Measurements from ENCODE around the gene PCSK5. TPM values are rescaled to one million over a fixed set of nuclear protein-coding genes. Genes with fewer than 3 reads are reported as not detected.

Gene PCSK5
- total RNA-seq, 1 experiment from 2014 or later: 33.8 TPM

- no peak for DNase-seq (ENCODE audit: low spot score)
These were observed 297.8 kb downstream of the PCSK5 start for GRCh38 chr9:76188286-76188685.

- no peak for DNase-seq (ENCODE audit: low spot score)
These were observed 298.4 kb downstream of the PCSK5 start for GRCh38 chr9:76188905-76189304.

- no peak for DNase-seq (ENCODE audit: low spot score)
These were observed 301.0 kb downstream of the PCSK5 start for GRCh38 chr9:76191493-76191892.

- DNase-seq (ENCODE audit: low spot score): no peak
These were observed 301.5 kb downstream of the PCSK5 start for GRCh38 chr9:76192013-76192412.

DNA sequence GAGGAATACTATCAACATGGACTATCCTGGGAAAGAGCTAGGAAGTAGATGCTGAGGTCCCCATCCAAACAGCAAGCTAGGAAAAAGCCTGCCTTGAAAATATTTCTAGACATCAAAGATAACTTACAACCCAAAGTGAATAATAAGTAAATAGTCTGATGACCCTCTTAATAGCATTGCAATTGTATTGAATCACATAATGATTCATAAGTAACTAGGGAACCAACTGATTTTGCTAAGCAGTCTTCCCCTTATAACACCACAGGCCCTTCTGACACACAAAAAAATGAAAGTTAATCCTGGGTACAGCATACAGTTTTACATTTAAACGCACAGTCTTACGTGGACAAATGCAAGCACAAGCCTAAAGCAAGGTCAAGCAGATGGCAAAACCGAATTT lies 304.4 kb downstream of the PCSK5 start:
- no peak for DNase-seq (ENCODE audit: low spot score)

- DNase-seq (ENCODE audit: low spot score): no peak
These were observed 307.9 kb downstream of the PCSK5 start for GRCh38 chr9:76198336-76198735.

- DNase-seq (ENCODE audit: low spot score): no peak
These were observed 309.8 kb downstream of the PCSK5 start for GRCh38 chr9:76200315-76200714.

GRCh38 chr9:76200745-76201144 lies 310.3 kb downstream of the PCSK5 start:
- DNase-seq (ENCODE audit: low spot score): no peak

GRCh38 chr9:76203373-76203772 lies 312.9 kb downstream of the PCSK5 start:
- no peak for DNase-seq (ENCODE audit: low spot score)

DNA sequence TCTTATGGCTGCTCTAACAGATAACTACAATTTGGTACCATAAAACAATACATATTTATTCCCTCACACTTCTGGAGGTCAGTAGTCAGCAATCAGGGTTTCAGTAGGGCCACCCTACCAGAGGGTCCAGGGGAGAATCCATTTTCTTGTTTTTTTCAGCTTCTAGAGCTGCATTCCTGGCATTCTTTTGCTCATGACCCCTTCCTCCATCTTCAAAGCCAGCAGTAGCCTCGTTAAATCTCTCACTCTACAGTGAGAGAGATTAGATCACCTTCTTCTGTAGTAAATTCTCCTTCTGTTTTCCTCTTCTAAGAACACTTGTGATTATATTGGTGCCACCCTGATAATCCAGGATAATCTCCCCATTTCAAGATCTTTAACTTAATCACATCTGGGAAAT lies 316.3 kb downstream of the PCSK5 start:
- DNase-seq (ENCODE audit: low spot score): no peak

- no peak for DNase-seq (ENCODE audit: low spot score)
These were observed 323.3 kb downstream of the PCSK5 start for GRCh38 chr9:76213751-76214150.

DNA sequence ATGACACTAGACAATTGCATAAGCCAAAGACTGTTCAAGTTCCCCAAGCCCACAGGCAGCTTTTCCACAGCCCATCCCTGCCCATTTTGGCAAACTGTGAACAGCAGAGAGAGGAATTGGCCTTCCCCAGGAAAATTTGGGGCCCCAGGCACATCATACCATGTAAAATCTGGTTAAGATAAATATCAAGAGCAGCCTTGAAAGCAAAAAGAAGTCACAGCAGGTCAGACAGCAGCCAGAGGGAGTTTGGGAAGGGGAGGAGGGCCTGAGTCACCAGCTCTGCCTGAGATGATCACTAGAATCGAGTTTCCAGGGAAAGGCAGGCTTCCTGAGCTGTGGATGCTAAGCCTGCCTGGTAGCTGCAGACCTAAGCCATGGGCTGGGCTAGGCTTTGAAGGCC lies 324.6 kb downstream of the PCSK5 start:
- no peak for DNase-seq (ENCODE audit: low spot score)

GRCh38 chr9:76216161-76216649 lies 325.7 kb downstream of the PCSK5 start:
- DNase-seq (ENCODE audit: low spot score): no peak

- DNase-seq (ENCODE audit: low spot score): no peak
These were observed 327.8 kb downstream of the PCSK5 start for GRCh38 chr9:76218117-76218885.

DNA sequence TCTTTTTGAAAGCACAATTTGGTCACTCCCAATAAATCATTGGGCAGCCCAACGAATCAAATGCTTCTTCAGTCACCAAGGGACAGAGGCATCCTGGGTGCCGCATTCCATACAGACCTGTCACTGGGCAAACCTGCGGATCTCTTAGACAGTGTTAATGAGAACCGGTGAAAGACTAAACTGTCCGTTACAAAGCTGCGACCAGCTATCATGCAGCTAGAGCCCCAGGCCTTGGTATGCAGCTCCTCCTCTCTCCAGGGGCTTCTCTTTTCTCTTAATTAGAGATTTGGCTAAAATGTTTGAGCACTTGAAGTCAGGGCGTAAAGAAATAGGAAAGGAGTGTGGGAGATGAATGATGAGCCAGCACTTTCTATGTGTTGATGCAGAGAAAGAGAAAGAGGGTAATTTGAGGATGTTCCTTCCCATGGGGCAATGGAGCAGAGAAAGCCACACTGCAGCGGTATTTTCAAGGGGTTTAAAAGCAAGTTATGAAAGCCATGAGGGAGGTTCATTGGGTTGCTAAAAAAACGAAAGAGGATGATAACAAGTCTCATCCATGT lies 328.5 kb downstream of the PCSK5 start:
- no peak for DNase-seq (ENCODE audit: low spot score)

GRCh38 chr9:76219560-76220151 lies 329.2 kb downstream of the PCSK5 start:
- peak; percentile 44 for DNase-seq (ENCODE audit: low spot score)

DNA sequence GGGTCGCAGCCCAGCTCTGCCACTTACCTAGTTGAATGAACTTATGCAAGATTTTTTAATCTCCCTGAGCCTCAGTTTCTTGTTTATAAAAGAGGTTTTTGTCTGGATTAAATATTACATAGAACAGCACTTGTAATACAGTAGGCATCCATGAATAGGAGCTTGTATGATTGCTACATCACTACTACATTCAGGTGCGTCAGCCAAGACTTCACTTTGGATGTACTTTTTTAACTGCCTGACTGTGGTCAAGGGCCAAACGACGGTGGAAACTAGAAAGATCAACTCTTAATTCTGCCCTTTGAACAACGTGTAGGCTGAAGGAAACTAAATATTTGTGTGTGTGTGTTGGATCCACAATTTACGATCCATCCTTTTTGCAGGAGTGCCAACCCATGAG lies 330.9 kb downstream of the PCSK5 start:
- DNase-seq (ENCODE audit: low spot score): no peak

- DNase-seq (ENCODE audit: low spot score): no peak
These were observed 333.4 kb downstream of the PCSK5 start for GRCh38 chr9:76223749-76224340.

GRCh38 chr9:76227156-76227555 lies 336.7 kb downstream of the PCSK5 start:
- DNase-seq (ENCODE audit: low spot score): no peak

GRCh38 chr9:76231001-76231400 lies 340.5 kb downstream of the PCSK5 start:
- no peak for DNase-seq (ENCODE audit: low spot score)

- DNase-seq (ENCODE audit: low spot score): no peak
These were observed 342.5 kb downstream of the PCSK5 start for GRCh38 chr9:76232861-76233489.

- no peak for DNase-seq (ENCODE audit: low spot score)
These were observed 350.1 kb downstream of the PCSK5 start for GRCh38 chr9:76240578-76240977.
